ENCODE data around the gene SERINC5. TPM values are rescaled to one million over a fixed set of nuclear protein-coding genes. Genes with fewer than 3 reads are reported as not detected.

The SERINC5 gene
- total and polyA plus RNA-seq, 2 of the 4 experiments (the other 2 are of a cell fraction), result 5.0 to 8.1 TPM

DNA sequence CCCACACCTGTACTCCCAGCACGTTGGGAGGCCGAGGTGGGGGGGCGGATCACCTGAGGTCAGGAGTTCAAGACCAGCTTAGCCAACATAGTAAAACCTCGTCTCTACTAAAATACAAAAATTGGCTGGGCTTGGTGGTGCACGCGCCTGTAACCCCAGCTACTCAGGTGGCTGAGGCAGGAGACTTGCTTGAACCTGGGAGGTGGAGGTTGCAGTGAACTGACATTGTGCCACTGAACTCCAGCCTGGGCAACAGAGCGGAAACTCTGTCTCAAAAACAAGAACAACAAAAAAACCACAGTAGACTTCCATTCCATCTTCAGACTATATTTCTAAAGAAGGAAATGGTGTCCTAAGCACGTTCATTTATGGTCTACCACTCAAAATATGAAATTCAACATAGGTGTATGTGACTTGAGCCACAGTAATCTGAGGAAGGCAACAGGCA is 14.2 kb upstream of the SERINC5 start:
- H3K4me3 ChIP-seq (ENCODE audit: insufficient read depth, low read depth, low read length), result no peak overlapping the region
- H4K20me1 ChIP-seq (ENCODE audit: insufficient read depth, low read length), result no peaks in the 10 kb centered on the region
- WGBS, 2 experiments (ENCODE audit: extremely low coverage in 2 of 2, insufficient read length in 1 of 2), result no CpG with 5 or more reads among the region's 8 CpGs
- no peak overlapping the region for H3K4ac ChIP-seq (ENCODE audit: low read depth, low read length)
- no peak for ATAC-seq (ENCODE audit: low read depth)
- no peak overlapping the region for H2BK15ac ChIP-seq (ENCODE audit: low read depth, low read length)
- H4K5ac ChIP-seq (ENCODE audit: low read depth, low read length), result no peak overlapping the region
- H3K9me1 ChIP-seq (ENCODE audit: insufficient read depth, low read length), result no peaks in the 10 kb centered on the region
- no peaks in the 10 kb centered on the region for H3K9me3 ChIP-seq (ENCODE audit: control insufficient read depth, insufficient read depth, low read length)
- H3K27me3 ChIP-seq (ENCODE audit: control insufficient read depth, insufficient read depth, low read length), result no peaks in the 10 kb centered on the region; the same call in 1 of the 2 replicates
- CTCF ChIA-PET, result no interaction called here
- no peak overlapping the region for H4K91ac ChIP-seq (ENCODE audit: insufficient read depth, low read depth, low read length)
- H2BK120ac ChIP-seq (ENCODE audit: low read depth, low read length), result no peak overlapping the region
- H3K79me1 ChIP-seq (ENCODE audit: low read depth in 1 of 2, low read length in 2 of 2), result no peaks in the 10 kb centered on the region
- H3K14ac ChIP-seq (replicated peaks; ENCODE audit: low read depth, low read length), result no peak overlapping the region
- no peak for DNase-seq
- no peak overlapping the region for H3K56ac ChIP-seq (ENCODE audit: extremely low read depth, insufficient read depth, low read length)
- no TSS peak for BruUV-seq (replicated peaks)
- H2BK20ac ChIP-seq (ENCODE audit: low read depth, low read length), result no peak overlapping the region
- dilution Hi-C loops (cut with HindIII; ENCODE audit: low sequenced_read_pairs, unreplicated experiment) (no loop called here), intact Hi-C loops (cut with micrococcal nuclease) (no loop called here), in situ Hi-C loops (cut with MboI; ENCODE audit: low sequenced_read_pairs) (no loop called here)
- H4K8ac ChIP-seq (ENCODE audit: low read depth in 2 of 2, low read length in 2 of 2), result no peak overlapping the region
- no peak overlapping the region for H3K27ac ChIP-seq (ENCODE audit: insufficient read depth, low read length)
- no peak overlapping the region for H2AK9ac ChIP-seq (replicated peaks; ENCODE audit: low read depth, low read length, poor library complexity)
- no peak overlapping the region for H2BK5ac ChIP-seq (ENCODE audit: low read depth, low read length, poor library complexity, severe bottlenecking)
- no peak for TF ChIP-seq MAZ (IDR thresholded peaks at IDR 0.05; ENCODE audit: borderline replicate concordance, low read depth, low read length)
- TF ChIP-seq POLR2A (IDR thresholded peaks at IDR 0.05; ENCODE audit: low read depth, low read length), result no peak
- no peak for TF ChIP-seq RAD21 (IDR thresholded peaks at IDR 0.05; ENCODE audit: low read length)
- TF ChIP-seq, protein P1, sequence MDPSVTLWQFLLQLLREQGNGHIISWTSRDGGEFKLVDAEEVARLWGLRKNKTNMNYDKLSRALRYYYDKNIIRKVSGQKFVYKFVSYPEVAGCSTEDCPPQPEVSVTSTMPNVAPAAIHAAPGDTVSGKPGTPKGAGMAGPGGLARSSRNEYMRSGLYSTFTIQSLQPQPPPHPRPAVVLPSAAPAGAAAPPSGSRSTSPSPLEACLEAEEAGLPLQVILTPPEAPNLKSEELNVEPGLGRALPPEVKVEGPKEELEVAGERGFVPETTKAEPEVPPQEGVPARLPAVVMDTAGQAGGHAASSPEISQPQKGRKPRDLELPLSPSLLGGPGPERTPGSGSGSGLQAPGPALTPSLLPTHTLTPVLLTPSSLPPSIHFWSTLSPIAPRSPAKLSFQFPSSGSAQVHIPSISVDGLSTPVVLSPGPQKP (IDR thresholded peaks at IDR 0.05; ENCODE audit: borderline replicate concordance, low read depth, low read length), result no peak
- TF ChIP-seq CEBPB (IDR thresholded peaks at IDR 0.05; ENCODE audit: low read depth, low read length), result no peak
- no peak for TF ChIP-seq RCOR1 (IDR thresholded peaks at IDR 0.05; ENCODE audit: insufficient replicate concordance, low read length)
- TF ChIP-seq CHD1 (IDR thresholded peaks at IDR 0.05; ENCODE audit: low read depth, low read length), result no peak
- TF ChIP-seq SMC3 (IDR thresholded peaks at IDR 0.05; ENCODE audit: low read depth, low read length), result no peak
- no peak for TF ChIP-seq BHLHE40 (IDR thresholded peaks at IDR 0.05; ENCODE audit: low read depth, low read length)
- TF ChIP-seq FOS (IDR thresholded peaks at IDR 0.05; ENCODE audit: low read depth, low read length), result no peak
- TF ChIP-seq MXI1 (IDR thresholded peaks at IDR 0.05; ENCODE audit: borderline replicate concordance, low read depth, low read length), result no peak
- TF ChIP-seq, protein P2, sequence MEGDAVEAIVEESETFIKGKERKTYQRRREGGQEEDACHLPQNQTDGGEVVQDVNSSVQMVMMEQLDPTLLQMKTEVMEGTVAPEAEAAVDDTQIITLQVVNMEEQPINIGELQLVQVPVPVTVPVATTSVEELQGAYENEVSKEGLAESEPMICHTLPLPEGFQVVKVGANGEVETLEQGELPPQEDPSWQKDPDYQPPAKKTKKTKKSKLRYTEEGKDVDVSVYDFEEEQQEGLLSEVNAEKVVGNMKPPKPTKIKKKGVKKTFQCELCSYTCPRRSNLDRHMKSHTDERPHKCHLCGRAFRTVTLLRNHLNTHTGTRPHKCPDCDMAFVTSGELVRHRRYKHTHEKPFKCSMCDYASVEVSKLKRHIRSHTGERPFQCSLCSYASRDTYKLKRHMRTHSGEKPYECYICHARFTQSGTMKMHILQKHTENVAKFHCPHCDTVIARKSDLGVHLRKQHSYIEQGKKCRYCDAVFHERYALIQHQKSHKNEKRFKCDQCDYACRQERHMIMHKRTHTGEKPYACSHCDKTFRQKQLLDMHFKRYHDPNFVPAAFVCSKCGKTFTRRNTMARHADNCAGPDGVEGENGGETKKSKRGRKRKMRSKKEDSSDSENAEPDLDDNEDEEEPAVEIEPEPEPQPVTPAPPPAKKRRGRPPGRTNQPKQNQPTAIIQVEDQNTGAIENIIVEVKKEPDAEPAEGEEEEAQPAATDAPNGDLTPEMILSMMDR (conservative IDR thresholded peaks at IDR 0.05; ENCODE audit: low read depth, low read length), result no peak
- no peak for TF ChIP-seq NFE2L2 (IDR thresholded peaks at IDR 0.05; ENCODE audit: low read depth, low read length)
- TF ChIP-seq, protein P3, sequence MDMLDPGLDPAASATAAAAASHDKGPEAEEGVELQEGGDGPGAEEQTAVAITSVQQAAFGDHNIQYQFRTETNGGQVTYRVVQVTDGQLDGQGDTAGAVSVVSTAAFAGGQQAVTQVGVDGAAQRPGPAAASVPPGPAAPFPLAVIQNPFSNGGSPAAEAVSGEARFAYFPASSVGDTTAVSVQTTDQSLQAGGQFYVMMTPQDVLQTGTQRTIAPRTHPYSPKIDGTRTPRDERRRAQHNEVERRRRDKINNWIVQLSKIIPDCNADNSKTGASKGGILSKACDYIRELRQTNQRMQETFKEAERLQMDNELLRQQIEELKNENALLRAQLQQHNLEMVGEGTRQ (IDR thresholded peaks at IDR 0.05; ENCODE audit: low read depth, low read length), result no peak
- no peak for TF ChIP-seq MAFK (IDR thresholded peaks at IDR 0.05; ENCODE audit: low read depth, low read length)
- no peak overlapping the region for H2AFZ ChIP-seq (replicated peaks; ENCODE audit: low read length, poor library complexity)
- no peak overlapping the region for H3K23ac ChIP-seq (ENCODE audit: low read depth, low read length)
- no peak overlapping the region for H3K18ac ChIP-seq (ENCODE audit: low read depth, low read length)
- H3K4me2 ChIP-seq (ENCODE audit: low read depth, low read length), result no peak overlapping the region
- no peaks in the 10 kb centered on the region for H3K36me3 ChIP-seq (ENCODE audit: control insufficient read depth, insufficient read depth, low read length)
- no peak overlapping the region for H3K9ac ChIP-seq (ENCODE audit: low read depth, low read length)
- no peak overlapping the region for H2AK5ac ChIP-seq (ENCODE audit: low read depth, low read length)
- POLR2A ChIA-PET (ENCODE audit: unreplicated experiment), result no interaction called here
- H3K4me1 ChIP-seq (ENCODE audit: control insufficient read depth, insufficient read depth, low read length), result no peaks in the 10 kb centered on the region
